Astrocyte (in vitro differentiated cells and primary cell): ENCODE data around the gene SIRT5. TPM values are rescaled to one million over a fixed set of nuclear protein-coding genes. Genes with fewer than 3 reads are reported as not detected.

Experiments
- DNase-seq: peaks from one replicate; pipeline ENCODE4 v3.0.0-alpha.2; 2010; ENCODE audit warnings: low read depth
- FAIRE-seq: peaks from 2 replicates; lab custom pipeline; 2011; peaks lifted over from hg19 to GRCh38; lab: Jason Lieb, UNC
- H2AFZ ChIP-seq: 2 replicates; pipeline ENCODE4 v1.6.0; 2012; ENCODE audit warnings: low read depth, low read length, inconsistent platforms
- H3K27ac ChIP-seq: 2 replicates; pipeline ENCODE4 v1.5.1; 2011; ENCODE audit warnings: low read depth, low read length, inconsistent platforms
- H3K27me3 ChIP-seq: 2 replicates; pipeline ENCODE4 v1.6.0; 2011; ENCODE audit warnings: low read length, inconsistent platforms; ENCODE audit not compliant: insufficient read depth
- H3K36me3 ChIP-seq: 2 replicates; pipeline ENCODE4 v1.5.1; 2011; ENCODE audit warnings: low read length, inconsistent platforms; ENCODE audit not compliant: insufficient read depth
- H3K4me1 ChIP-seq: 2 replicates; pipeline ENCODE4 v1.5.1; 2011; ENCODE audit warnings: low read length, inconsistent platforms; ENCODE audit not compliant: insufficient read depth
- H3K4me2 ChIP-seq: 2 replicates; pipeline ENCODE4 v1.6.0; 2012; ENCODE audit warnings: low read length, inconsistent platforms
- H3K4me3 ChIP-seq: 2 replicates; pipeline ENCODE4 v1.5.1; 2011; ENCODE audit warnings: low read depth, mild to moderate bottlenecking, low read length, inconsistent platforms; ENCODE audit not compliant: insufficient read depth
- H3K79me2 ChIP-seq: 2 replicates; pipeline ENCODE4 v1.6.0; 2012; ENCODE audit warnings: mild to moderate bottlenecking, low read length, inconsistent platforms; ENCODE audit not compliant: insufficient read depth
- H3K9ac ChIP-seq: 2 replicates; pipeline ENCODE4 v1.6.0; 2012; ENCODE audit warnings: mild to moderate bottlenecking, low read length, inconsistent platforms
- H3K9me3 ChIP-seq: 2 replicates; pipeline ENCODE4 v1.5.1; 2012; ENCODE audit warnings: low read depth, mild to moderate bottlenecking, low read length, inconsistent platforms; ENCODE audit not compliant: insufficient read depth
- H4K20me1 ChIP-seq: 2 replicates; pipeline ENCODE4 v1.6.0; 2012; ENCODE audit warnings: low read length, inconsistent platforms; ENCODE audit not compliant: insufficient read depth
- H3K27ac Mint-ChIP-seq: one replicate; pipeline ENCODE4 v1.8.0; 2021; ENCODE audit warnings: mild to moderate bottlenecking, mixed read lengths; ENCODE audit not compliant: unreplicated experiment
- H3K27me3 Mint-ChIP-seq: one replicate; pipeline ENCODE4 v1.8.0; 2021; ENCODE audit warnings: low read depth, mixed read lengths; ENCODE audit not compliant: unreplicated experiment
- H3K36me3 Mint-ChIP-seq: one replicate; pipeline ENCODE4 v1.8.0; 2021; ENCODE audit warnings: low read depth, mixed read lengths; ENCODE audit not compliant: unreplicated experiment
- H3K4me1 Mint-ChIP-seq: one replicate; pipeline ENCODE4 v1.8.0; 2021; ENCODE audit warnings: low read depth, mixed read lengths; ENCODE audit not compliant: unreplicated experiment
- H3K4me3 Mint-ChIP-seq: one replicate; pipeline ENCODE4 v1.8.0; 2021; ENCODE audit warnings: mild to moderate bottlenecking, moderate library complexity, mixed read lengths; ENCODE audit not compliant: unreplicated experiment
- H3K9me3 Mint-ChIP-seq: one replicate; pipeline ENCODE4 v1.8.0; 2021; ENCODE audit warnings: mild to moderate bottlenecking, mixed read lengths; ENCODE audit not compliant: unreplicated experiment
- EZH2 ChIP-seq: IDR thresholded peaks from 2 replicates; pipeline ENCODE4 v1.6.1; 2012; ENCODE audit warnings: mild to moderate bottlenecking, low read length, inconsistent platforms; ENCODE audit not compliant: insufficient read depth
- total RNA-seq: library from RNA; stranded (reverse); gene quantifications from 2 replicates; pipeline ENCODE4 v1.2.1, GENCODE V29; 2021
- TF ChIP-seq, protein P1 (sequence below): IDR thresholded peaks from 2 replicates; pipeline ENCODE4 v1.5.1; 2011; ENCODE audit warnings: low read depth, mild to moderate bottlenecking, inconsistent platforms, low read length, moderate library complexity; ENCODE audit not compliant: insufficient read depth

Gene SIRT5
- total RNA-seq, 1 donor from 2014 or later = 8.6 TPM

DNA sequence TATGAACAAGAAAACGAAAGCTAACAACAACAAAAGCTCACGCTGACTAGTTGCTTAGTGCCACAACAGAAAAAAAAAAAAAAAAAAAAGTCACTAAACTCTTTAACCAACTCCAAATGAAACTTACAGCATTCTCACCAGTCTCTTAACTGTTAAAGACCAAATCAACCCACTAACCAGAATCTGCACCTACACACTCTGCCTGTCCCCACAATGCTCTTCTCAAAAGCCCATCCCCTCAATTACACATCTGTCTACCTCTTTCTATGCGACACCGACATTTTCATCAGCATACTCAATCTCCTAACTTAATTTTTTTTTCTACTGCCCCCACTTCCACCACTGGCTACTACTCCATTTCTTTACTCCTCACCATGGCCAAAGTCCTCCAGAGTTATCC is 75.0 kb downstream of the SIRT5 start:
- H3K4me2 ChIP-seq = no peak overlapping the region
- no peak overlapping the region for H3K4me3 ChIP-seq
- Mint-ChIP-seq H3K27ac (no peak overlapping the region), H3K4me3 (no peak overlapping the region), H3K9me3 (no peaks in the 10 kb centered on the region), H3K27me3 (no peaks in the 10 kb centered on the region), H3K36me3 (peaks cover 3% of the 10 kb centered on the region), H3K4me1 (peaks cover 3% of the 10 kb centered on the region)
- H3K79me2 ChIP-seq = peaks cover 2% of the 10 kb centered on the region
- peaks cover 7% of the 10 kb centered on the region for H3K36me3 ChIP-seq
- no peaks in the 10 kb centered on the region for H3K9me3 ChIP-seq
- H4K20me1 ChIP-seq = peaks cover 4% of the 10 kb centered on the region
- FAIRE-seq = no peak
- peaks cover 3% of the 10 kb centered on the region for H3K4me1 ChIP-seq
- no peak overlapping the region for H2AFZ ChIP-seq
- no peak for DNase-seq
- H3K9ac ChIP-seq = no peak overlapping the region
- no peaks in the 10 kb centered on the region for H3K27me3 ChIP-seq
- no peak overlapping the region for H3K27ac ChIP-seq
- TF ChIP-seq, protein P1, sequence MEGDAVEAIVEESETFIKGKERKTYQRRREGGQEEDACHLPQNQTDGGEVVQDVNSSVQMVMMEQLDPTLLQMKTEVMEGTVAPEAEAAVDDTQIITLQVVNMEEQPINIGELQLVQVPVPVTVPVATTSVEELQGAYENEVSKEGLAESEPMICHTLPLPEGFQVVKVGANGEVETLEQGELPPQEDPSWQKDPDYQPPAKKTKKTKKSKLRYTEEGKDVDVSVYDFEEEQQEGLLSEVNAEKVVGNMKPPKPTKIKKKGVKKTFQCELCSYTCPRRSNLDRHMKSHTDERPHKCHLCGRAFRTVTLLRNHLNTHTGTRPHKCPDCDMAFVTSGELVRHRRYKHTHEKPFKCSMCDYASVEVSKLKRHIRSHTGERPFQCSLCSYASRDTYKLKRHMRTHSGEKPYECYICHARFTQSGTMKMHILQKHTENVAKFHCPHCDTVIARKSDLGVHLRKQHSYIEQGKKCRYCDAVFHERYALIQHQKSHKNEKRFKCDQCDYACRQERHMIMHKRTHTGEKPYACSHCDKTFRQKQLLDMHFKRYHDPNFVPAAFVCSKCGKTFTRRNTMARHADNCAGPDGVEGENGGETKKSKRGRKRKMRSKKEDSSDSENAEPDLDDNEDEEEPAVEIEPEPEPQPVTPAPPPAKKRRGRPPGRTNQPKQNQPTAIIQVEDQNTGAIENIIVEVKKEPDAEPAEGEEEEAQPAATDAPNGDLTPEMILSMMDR = no peak
- no peak for TF ChIP-seq EZH2

DNA sequence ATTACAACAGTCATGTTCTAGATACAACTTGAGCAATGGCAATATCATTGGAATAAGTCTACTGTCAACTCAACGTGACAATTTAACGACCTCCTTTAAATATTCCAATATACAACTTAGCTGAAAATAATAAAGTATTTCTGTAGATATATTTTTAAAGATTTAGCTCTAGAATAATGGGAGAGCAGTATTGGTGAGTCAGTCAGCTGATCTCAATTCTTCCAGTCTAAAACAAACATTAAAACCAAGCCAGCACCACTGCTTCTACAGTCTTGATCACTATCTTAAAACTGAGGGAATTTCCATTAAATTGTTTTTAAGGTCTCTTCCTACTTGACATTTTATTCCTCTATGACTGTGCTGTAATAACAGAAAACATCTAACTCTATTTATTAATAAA is 78.9 kb downstream of the SIRT5 start:
- no peak overlapping the region for H3K4me3 ChIP-seq
- Mint-ChIP-seq H3K27ac (no peak overlapping the region), H3K36me3 (peaks cover 3% of the 10 kb centered on the region), H3K27me3 (no peaks in the 10 kb centered on the region), H3K4me1 (peaks cover 3% of the 10 kb centered on the region), H3K9me3 (no peaks in the 10 kb centered on the region), H3K4me3 (no peak overlapping the region)
- peaks cover 7% of the 10 kb centered on the region for H4K20me1 ChIP-seq
- TF ChIP-seq, protein P1 = no peak
- no peak for TF ChIP-seq EZH2
- DNase-seq (peak; percentile 47), FAIRE-seq (no peak)
- H3K9me3 ChIP-seq = no peaks in the 10 kb centered on the region
- H3K4me2 ChIP-seq = no peak overlapping the region
- H3K79me2 ChIP-seq = peaks cover 12% of the 10 kb centered on the region
- H3K4me1 ChIP-seq = peaks cover 3% of the 10 kb centered on the region
- H3K27ac ChIP-seq = no peak overlapping the region
- no peaks in the 10 kb centered on the region for H3K27me3 ChIP-seq
- no peak overlapping the region for H3K9ac ChIP-seq
- no peak overlapping the region for H2AFZ ChIP-seq
- peaks cover 6% of the 10 kb centered on the region for H3K36me3 ChIP-seq

DNA sequence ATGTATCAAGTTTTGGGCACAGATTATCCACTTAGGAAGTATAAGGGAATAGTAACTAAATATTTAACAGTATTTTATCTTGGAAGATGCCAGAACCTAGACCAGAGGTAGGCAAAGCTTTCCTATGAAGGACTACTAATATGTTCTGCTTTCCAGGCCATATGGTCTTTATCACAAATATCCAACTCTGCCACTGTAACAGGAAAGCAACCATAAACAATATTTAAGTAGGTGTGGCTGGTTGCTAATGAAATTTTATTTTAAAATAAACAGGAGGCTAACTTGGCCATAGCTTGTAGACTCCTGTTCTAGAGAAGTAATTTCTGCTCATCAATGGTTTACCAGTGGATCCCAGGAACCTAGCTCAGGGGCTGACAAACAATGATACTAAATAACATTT is 80.1 kb downstream of the SIRT5 start:
- H3K27ac ChIP-seq = no peak overlapping the region
- H3K9ac ChIP-seq = no peak overlapping the region
- H3K36me3 ChIP-seq = peaks cover 4% of the 10 kb centered on the region
- TF ChIP-seq, protein P1 = no peak
- TF ChIP-seq EZH2 = no peak
- H3K79me2 ChIP-seq = peaks cover 24% of the 10 kb centered on the region
- Mint-ChIP-seq H3K4me3 (no peak overlapping the region), H3K4me1 (peaks cover 3% of the 10 kb centered on the region), H3K27me3 (no peaks in the 10 kb centered on the region), H3K9me3 (no peaks in the 10 kb centered on the region), H3K36me3 (peaks cover 3% of the 10 kb centered on the region), H3K27ac (no peak overlapping the region)
- H4K20me1 ChIP-seq = peaks cover 12% of the 10 kb centered on the region
- no peak for DNase-seq
- FAIRE-seq = no peak
- H3K4me1 ChIP-seq = peaks cover 3% of the 10 kb centered on the region
- no peak overlapping the region for H2AFZ ChIP-seq
- H3K4me2 ChIP-seq = no peak overlapping the region
- H3K27me3 ChIP-seq = no peaks in the 10 kb centered on the region
- no peaks in the 10 kb centered on the region for H3K9me3 ChIP-seq
- no peak overlapping the region for H3K4me3 ChIP-seq
